ENCODE measurements around the gene PRKAG1. TPM values are rescaled to one million over a fixed set of nuclear protein-coding genes. Genes with fewer than 3 reads are reported as not detected.
A peak's percentile ranks its signal among the peaks of the same experiment; 100 is the strongest.

The PRKAG1 gene
- total and polyA plus RNA-seq, 10 of the 15 experiments (the other 5 are each of a cell fraction or from before 2014, with no cell fraction given) = 44.5 to 91.6 (median 60.9) TPM

DNA sequence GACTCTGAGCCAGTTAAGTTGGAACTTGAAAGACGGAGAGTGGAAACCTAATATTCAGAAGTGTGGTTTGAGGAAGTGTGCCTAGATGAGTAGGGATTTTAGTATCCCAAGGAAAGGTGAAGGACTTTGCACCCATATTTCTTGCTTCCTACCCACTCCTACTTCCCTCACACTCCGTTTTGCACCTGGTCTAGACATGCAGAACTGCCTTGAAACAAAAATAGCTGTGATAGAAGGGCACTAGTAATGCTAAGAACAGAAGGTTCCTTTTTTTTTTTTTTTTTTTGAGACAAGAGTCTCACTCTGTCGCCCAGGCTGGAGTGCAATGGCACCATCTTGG is 60.6 kb downstream of the PRKAG1 start:
- no peak for ATAC-seq
- SMC1A ChIA-PET (ENCODE audit: uncharacterized antibody, unreplicated experiment) = interaction anchor here (0.6 to 3.7 kb wide), 13 partner anchors 8 to 1968 kb away, joined by 3 to 18 read pairs (median 4); partner anchors contain the start of gene RND1
- Histone ChIP-seq H3K79me2 (ENCODE audit: control insufficient read depth, insufficient read depth, low read length) (peaks cover 39% of the 10 kb centered on the region), H3K36me3 (ENCODE audit: control insufficient read depth in 2 of 2, insufficient read depth in 2 of 2, low read length in 1 of 2) (no peaks in the 10 kb centered on the region; a peak in 2 of 4 replicates), H4K20me1 (ENCODE audit: control insufficient read depth, insufficient read depth) (no peaks in the 10 kb centered on the region), H2AFZ (ENCODE audit: control insufficient read depth, low read depth, low read length) (peak overlapping the region; percentile 62), H3K27ac (ENCODE audit: control insufficient read depth, insufficient read depth) (no peak overlapping the region), H3K4me3 (peak overlapping the region; percentile 95), H3K9ac (ENCODE audit: control insufficient read depth, insufficient read depth, low read length) (peak overlapping the region; percentile 15; the same call in 1 of the 2 replicates), H3K4me2 (ENCODE audit: control insufficient read depth, insufficient read depth) (peak overlapping the region; percentile 39), H3K27me3 (replicated peaks in 1 of 2; ENCODE audit: control insufficient read depth in 2 of 2, insufficient read depth in 2 of 2, low read length in 1 of 2) (no peaks in the 10 kb centered on the region; a peak in 1 of 4 replicates), H3K4me1 (ENCODE audit: control insufficient read depth, insufficient read depth, low read length) (peaks cover 14% of the 10 kb centered on the region), H3K9me3 (replicated peaks; ENCODE audit: control insufficient read depth, insufficient read depth, low read length) (no peaks in the 10 kb centered on the region)
- in situ Hi-C loops (cut with MboI) = no loop called here
- RAD21 ChIA-PET (ENCODE audit: unreplicated experiment) = interaction anchor here (0.6 to 4.6 kb wide), 12 partner anchors 10 to 790 kb away, joined by 3 to 35 read pairs (median 6); partner anchors contain the start of genes DDX23, FKBP11, WNT1 and WNT10B
- DNase-seq (ENCODE audit: low read depth, low spot score) = no peak
- no TSS peak for BruUV-seq (replicated peaks)
- TF ChIP-seq STAT3 (IDR thresholded peaks at IDR 0.05; ENCODE audit: low read depth, low read length) = no peak
- peak; percentile 21; the same call in 1 of the 2 replicates for TF ChIP-seq SPI1 (IDR thresholded peaks at IDR 0.05; ENCODE audit: borderline replicate concordance, insufficient read depth, low read depth, low read length)
- no peak for FAIRE-seq
- POLR2A ChIA-PET = interaction anchor here (0.6 to 8.1 kb wide), 7 partner anchors 10 to 295 kb away, joined by 3 to 86 read pairs (median 5); partner anchors contain the start of genes WNT1 and WNT10B
- WGBS (ENCODE audit: insufficient coverage, insufficient replicate concordance, low lambda C conversion rate, missing lambda C conversion rate) = 3% methylated on average over 3 of the region's 3 CpGs
- intact Hi-C loops (cut with micrococcal nuclease; ENCODE audit: unreplicated experiment) = no loop called here
- CTCF ChIA-PET = interaction anchor here (0.9 to 3.6 kb wide), 12 partner anchors 9 to 143 kb away, joined by 3 to 39 read pairs (median 6); partner anchors contain the start of genes FKBP11 and WNT1

DNA sequence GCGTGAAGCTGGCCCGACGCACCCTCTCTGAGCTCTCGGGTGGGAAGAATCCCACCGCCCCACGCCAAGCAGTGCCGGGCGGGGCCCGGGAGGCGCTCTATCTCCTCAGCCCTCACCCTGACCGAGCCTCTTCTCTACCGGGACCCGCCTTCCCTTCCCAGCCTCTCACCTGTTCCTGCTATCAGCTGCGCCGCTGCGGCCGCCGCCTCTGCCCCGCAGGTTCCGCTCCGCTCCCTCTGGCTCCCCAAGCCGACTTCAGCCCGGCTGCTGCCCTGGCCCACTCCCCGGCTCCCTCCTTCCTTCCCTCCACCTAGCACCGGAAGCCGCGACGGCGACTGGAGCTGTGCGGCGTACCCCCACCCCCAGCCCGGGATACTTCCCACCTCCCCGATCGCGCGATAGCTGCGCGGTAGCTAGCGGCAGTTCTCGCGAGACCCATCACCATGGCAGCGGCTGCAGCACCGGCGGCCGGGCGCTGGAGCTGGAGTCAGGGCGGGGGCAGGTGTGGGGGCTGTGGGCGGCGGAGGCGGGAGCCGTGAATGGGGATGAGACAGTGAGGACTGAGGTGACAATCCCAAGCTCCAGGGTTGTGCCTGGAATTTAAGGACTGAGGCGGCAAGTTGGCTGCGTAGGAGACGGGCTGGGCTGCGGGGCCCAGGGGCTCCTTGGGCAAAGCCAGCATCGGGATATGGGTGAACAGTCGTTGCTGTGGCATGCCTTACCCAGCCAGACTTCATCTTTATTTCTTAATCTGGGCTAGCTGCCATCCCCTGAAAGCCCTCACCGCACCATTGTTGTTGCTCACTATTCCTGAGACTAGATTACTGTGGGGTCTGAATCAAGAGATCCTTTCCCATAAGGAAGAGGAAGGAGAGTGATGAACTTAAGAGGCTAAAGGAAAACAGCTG is 61.2 kb downstream of the PRKAG1 start, which contains the start of gene ARF3:
Gene ARF3, minus strand, starts transcription at position 347 of the 908 bp plus-strand sequence. CDS start 16,392 bp downstream, outside the sequence.
- ATAC-seq (peak; percentile 93), FAIRE-seq (no peak), DNase-seq (ENCODE audit: low read depth, low spot score) (peak; percentile 80)
- in situ Hi-C loops (cut with MboI) = no loop called here
- Histone ChIP-seq H3K4me1 (ENCODE audit: control insufficient read depth, insufficient read depth, low read length) (peaks cover 14% of the 10 kb centered on the region), H4K20me1 (ENCODE audit: control insufficient read depth, insufficient read depth) (no peaks in the 10 kb centered on the region), H3K4me3 (peak within 1 kb of the TSS; percentile 95), H3K79me2 (ENCODE audit: control insufficient read depth, insufficient read depth, low read length) (peaks cover 44% of the 10 kb centered on the region), H2AFZ (ENCODE audit: control insufficient read depth, low read depth, low read length) (peak within 1 kb of the TSS; percentile 76), H3K27ac (ENCODE audit: control insufficient read depth, insufficient read depth) (peak within 1 kb of the TSS; percentile 62), H3K4me2 (ENCODE audit: control insufficient read depth, insufficient read depth) (peak within 1 kb of the TSS; percentile 89), H3K36me3 (ENCODE audit: control insufficient read depth in 2 of 2, insufficient read depth in 2 of 2, low read length in 1 of 2) (peaks cover 1 to 3% of the 10 kb centered on the region in 2 experiments; a peak in 3 of 4 replicates), H3K9ac (ENCODE audit: control insufficient read depth, insufficient read depth, low read length) (peak within 1 kb of the TSS; percentile 75), H3K27me3 (replicated peaks in 1 of 2; ENCODE audit: control insufficient read depth in 2 of 2, insufficient read depth in 2 of 2, low read length in 1 of 2) (no peaks in the 10 kb centered on the region; a peak in 1 of 4 replicates), H3K9me3 (replicated peaks; ENCODE audit: control insufficient read depth, insufficient read depth, low read length) (no peaks in the 10 kb centered on the region)
- intact Hi-C loops (cut with micrococcal nuclease; ENCODE audit: unreplicated experiment) = no loop called here
- ChIA-PET CTCF (interaction anchor here (0.7 to 3.6 kb wide), 16 partner anchors 10 to 143 kb away, joined by 3 to 39 read pairs (median 4); partner anchors contain the start of genes DDX23, FKBP11 and WNT1), POLR2A (interaction anchor here (0.6 to 8.1 kb wide), 17 partner anchors 11 to 647 kb away, joined by 3 to 86 read pairs (median 5); partner anchors contain the start of genes FKBP11, KANSL2, WNT1 and WNT10B), RAD21 (ENCODE audit: unreplicated experiment) (interaction anchor here (0.6 to 4.6 kb wide), 15 partner anchors 9 to 789 kb away, joined by 3 to 35 read pairs (median 4); partner anchors contain the start of genes DDX23, FKBP11, WNT1 and WNT10B), SMC1A (ENCODE audit: uncharacterized antibody, unreplicated experiment) (interaction anchor here (0.6 to 3.7 kb wide), 17 partner anchors 9 to 106 kb away, joined by 3 to 18 read pairs (median 4); partner anchors contain the start of genes RND1 and WNT10B)
- WGBS (ENCODE audit: insufficient coverage, insufficient replicate concordance, low lambda C conversion rate, missing lambda C conversion rate) = 2% methylated on average over 39 of the region's 58 CpGs
- no TSS peak for BruUV-seq (replicated peaks)
- peak; percentile 60; the same call in 1 of the 2 replicates for TF ChIP-seq TAF1 (IDR thresholded peaks at IDR 0.05; ENCODE audit: borderline replicate concordance, low read depth, low read length)
- no peak for TF ChIP-seq SRF (IDR thresholded peaks at IDR 0.05; ENCODE audit: low read depth in 2 of 2, low read length in 2 of 2)
- no peak for TF ChIP-seq STAT1 (conservative IDR thresholded peaks at IDR 0.05)
- TF ChIP-seq EGR1 (IDR thresholded peaks at IDR 0.05; ENCODE audit: borderline replicate concordance in 1 of 2, low read depth in 2 of 2, low read length in 2 of 2) = peak in 1 of 2 experiments; percentile 87; a peak in 2 of 3 replicates
- no peak for TF ChIP-seq EP300 (IDR thresholded peaks at IDR 0.05; ENCODE audit: borderline replicate concordance in 1 of 2, control insufficient read depth in 1 of 2, low read depth in 2 of 2, low read length in 2 of 2)
- TF ChIP-seq, protein P1, sequence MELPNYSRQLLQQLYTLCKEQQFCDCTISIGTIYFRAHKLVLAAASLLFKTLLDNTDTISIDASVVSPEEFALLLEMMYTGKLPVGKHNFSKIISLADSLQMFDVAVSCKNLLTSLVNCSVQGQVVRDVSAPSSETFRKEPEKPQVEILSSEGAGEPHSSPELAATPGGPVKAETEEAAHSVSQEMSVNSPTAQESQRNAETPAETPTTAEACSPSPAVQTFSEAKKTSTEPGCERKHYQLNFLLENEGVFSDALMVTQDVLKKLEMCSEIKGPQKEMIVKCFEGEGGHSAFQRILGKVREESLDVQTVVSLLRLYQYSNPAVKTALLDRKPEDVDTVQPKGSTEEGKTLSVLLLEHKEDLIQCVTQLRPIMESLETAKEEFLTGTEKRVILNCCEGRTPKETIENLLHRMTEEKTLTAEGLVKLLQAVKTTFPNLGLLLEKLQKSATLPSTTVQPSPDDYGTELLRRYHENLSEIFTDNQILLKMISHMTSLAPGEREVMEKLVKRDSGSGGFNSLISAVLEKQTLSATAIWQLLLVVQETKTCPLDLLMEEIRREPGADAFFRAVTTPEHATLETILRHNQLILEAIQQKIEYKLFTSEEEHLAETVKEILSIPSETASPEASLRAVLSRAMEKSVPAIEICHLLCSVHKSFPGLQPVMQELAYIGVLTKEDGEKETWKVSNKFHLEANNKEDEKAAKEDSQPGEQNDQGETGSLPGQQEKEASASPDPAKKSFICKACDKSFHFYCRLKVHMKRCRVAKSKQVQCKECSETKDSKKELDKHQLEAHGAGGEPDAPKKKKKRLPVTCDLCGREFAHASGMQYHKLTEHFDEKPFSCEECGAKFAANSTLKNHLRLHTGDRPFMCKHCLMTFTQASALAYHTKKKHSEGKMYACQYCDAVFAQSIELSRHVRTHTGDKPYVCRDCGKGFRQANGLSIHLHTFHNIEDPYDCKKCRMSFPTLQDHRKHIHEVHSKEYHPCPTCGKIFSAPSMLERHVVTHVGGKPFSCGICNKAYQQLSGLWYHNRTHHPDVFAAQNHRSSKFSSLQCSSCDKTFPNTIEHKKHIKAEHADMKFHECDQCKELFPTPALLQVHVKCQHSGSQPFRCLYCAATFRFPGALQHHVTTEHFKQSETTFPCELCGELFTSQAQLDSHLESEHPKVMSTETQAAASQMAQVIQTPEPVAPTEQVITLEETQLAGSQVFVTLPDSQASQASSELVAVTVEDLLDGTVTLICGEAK (IDR thresholded peaks at IDR 0.05; ENCODE audit: borderline replicate concordance) = peak; percentile 76; the same call in 1 of the 2 replicates

All from GM12878 (cell line).